Lung microvascular endothelial cell (primary cell): Measurements from ENCODE around the gene PLPP4. TPM values are rescaled to one million over a fixed set of nuclear protein-coding genes. Genes with fewer than 3 reads are reported as not detected.

ENCODE experiments used
- DNase-seq, 2 donors: peaks; one replicate each; pipeline versions ENCODE4 v3.0.0 to v3.0.0-alpha.2; 2010; ENCODE audit warnings: low read depth in 2 of 2
- total RNA-seq: library from RNA; depleted of rRNA; stranded (reverse); fragments of >200 nt; gene quantifications from 2 replicates; pipeline ENCODE4 v1.2.1, GENCODE V29; 2014

The PLPP4 gene
- total RNA-seq, 1 donor from 2014 or later, result 0.20 TPM

DNA sequence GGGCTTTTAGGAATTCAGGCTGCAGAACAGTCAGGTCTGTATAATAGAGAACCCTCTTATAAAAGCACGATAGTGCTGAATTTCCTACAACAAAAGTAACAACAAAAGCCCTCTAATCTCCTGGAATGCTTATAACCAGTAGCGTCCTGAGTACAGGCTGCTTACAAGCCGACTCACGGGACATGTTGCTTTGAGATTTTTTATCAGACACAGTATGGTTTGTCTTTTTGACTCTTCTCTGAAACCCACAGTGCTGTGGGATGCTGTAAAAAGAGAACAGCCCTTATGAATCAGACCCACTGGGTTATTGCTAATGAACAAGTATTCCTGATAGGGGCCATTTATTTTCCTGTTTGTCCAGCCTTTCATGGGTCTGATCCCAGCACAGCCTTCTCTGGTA lies 59.4 kb downstream of the PLPP4 start:
- DNase-seq, result no peak

DNA sequence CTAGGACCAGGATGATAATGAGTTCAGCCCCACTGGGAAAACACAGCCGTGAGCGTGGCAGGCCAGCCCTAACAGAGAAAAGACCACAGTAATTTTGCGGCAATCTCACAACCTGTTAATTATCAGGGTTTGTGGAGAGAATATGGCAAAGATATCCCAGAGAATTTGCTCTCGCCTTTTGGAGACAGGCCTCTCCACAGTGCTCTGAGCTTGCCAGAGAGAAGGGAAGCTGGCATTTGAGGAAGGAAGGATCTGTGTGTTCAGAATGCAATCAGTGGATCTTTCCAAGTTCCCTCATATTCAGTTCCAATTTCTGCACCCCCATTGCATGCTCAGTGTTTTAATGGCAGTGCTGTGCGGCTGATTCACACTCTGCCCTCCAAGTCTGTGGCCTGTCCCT lies 60.2 kb downstream of the PLPP4 start:
- DNase-seq, result no peak

DNA sequence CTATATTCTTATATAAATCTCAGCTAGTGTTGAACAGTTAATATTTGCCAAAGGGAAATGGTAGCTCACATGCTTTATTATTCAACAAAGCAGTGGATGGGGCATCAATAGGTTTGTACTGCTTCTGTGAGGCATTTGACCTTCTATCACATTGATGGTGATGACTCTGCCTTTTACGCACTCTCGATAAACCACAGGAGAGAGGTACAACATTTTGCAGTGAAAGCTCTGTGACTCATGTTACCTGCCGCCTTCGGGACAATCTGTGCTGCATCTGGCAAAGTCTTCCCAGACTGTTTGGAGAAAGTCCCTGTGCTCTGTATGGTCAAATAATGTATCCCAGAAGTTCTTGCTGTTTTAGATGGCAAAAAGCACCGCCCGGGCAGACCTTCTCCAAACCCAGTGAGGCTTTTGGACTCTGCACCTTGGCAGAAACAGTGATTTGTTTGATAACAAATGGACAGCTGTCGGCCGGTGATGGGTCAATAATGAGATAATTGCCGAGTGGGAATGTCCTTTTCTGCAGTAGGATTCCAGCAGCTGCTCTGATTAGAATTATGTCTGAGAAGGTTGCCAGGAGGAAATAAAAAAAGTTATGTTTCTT lies 61.0 kb downstream of the PLPP4 start:
- no peak for DNase-seq

DNA sequence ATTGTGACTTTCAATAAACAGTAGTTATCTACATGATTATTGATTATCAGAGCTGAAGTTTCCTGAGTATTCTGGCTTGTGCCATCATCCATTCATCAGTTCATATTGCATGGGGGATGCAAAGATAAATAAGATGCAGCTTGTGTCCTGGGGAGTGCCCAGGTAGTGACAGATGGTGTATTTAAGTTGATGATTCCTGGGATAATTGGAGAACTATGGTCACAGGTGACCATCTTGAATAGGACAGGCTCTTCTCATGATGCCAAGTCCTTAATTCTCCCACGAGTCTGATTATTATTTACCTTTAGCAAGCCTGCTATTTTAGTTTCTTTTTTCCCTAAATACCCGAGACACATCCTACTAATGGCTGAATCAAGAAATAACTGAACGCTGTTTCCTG lies 64.9 kb downstream of the PLPP4 start:
- DNase-seq, result no peak

DNA sequence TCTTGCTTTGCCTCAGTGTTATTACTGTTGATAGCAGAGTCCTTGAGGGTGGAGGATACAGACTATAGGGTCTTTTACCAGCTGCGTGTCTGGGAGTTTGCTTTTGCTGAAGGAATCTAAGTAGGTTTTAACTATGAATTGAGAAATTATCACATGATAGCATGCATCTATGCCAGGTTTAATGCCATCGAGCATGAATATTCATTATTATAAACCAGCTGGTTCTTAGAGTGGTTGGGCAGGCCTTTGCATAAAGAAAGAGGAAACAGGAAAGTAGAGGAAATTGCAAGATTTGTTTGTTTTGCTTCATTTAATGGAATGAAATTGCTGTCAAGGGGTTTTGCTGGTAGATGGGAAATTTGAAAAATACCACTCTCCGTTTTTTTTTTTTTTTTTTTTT lies 70.7 kb downstream of the PLPP4 start:
- DNase-seq, result no peak

DNA sequence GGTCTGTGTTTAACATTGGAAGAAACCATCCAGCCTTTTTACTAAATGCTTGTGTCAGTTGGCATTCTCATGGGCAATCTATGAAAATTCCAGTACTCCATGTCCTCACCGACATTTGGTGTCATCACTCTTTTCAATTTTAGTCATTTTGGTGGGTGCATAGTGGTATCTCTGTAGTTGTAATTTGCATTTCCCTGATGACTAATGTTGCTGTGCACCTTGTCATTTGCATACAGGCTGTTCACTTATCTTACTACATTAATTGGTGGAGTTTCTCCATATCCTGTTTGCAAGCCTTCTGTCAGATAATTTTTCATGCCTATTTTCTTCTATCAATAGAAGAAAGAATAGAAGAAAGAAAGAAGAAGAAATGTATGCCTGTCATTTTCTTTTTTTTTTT lies 73.7 kb downstream of the PLPP4 start:
- no peak for DNase-seq

DNA sequence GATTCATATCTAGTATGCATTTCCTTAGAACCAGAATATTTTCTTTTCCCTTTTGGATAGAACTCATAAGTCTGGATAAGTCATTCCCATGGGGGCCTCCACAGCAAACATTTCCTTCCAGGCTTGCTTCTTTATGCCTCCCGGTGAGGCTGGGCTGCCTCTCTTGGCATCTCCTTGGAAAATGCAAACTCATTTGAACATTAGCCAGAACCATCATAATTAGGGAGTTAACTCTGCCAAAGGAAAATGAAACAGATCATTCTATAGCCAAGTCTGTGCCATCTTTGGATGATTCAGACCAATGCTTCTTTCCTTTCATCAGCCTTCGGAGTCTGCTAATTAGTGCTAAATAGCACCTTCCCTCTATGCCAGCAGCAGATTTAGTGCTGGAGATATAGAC lies 81.1 kb downstream of the PLPP4 start:
- DNase-seq, result no peak

DNA sequence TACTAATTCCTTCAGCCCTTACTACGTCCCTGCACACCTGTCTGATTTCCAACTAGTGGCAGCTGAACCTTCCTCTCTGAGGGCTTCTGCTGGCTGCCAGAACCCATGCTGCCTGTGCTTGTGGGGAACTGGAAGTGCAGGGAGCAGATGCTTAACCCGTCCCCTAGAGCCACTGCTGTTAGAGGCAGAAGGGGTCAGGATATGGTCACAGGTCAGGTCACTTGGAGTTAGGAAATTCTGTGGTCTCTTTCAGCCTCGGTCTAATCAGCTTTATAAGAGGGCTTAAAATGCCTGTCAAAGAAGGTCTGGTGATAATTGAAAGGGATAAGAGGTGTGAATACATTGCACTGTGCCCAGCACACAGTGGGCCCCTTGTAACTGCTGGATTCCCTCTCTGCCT lies 82.0 kb downstream of the PLPP4 start:
- DNase-seq, result no peak

DNA sequence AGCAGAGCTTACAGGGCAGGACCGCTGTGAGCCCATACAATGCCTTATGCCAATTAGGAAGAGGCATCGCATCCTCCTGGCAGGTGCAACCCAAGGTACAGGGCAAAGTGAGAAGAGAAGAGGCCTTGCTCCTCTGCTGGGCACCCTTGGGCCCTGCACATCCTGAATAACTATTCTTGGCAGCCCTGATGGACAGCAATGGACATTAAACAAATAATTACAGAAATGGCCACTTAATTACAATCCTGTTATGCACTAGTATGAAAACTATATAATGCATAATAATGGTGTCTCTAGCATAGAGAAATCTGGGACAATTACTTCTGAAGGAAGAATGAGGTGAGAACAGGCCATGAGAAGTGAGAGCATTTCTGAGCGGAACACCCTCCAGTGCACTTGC lies 83.5 kb downstream of the PLPP4 start:
- no peak for DNase-seq

DNA sequence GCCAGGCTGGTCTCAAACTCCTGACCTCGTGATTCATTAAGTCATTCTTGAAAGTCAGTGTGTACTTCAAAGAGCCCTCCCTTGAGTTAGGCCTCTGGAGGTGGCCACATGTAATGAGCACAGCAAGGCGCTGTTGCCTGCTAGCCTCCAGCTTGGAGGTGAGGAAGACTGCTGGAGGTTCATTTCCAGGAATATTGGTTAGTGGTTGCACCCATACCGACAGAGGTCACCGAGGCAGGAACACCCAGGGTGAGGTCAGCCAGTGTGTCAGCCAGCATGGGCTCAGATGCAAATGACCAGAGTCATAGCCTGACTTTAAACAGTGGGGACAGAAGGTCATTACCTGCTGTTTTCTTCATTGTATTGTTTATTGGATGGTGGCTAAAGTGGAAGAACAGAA lies 85.0 kb downstream of the PLPP4 start:
- DNase-seq, result no peak

DNA sequence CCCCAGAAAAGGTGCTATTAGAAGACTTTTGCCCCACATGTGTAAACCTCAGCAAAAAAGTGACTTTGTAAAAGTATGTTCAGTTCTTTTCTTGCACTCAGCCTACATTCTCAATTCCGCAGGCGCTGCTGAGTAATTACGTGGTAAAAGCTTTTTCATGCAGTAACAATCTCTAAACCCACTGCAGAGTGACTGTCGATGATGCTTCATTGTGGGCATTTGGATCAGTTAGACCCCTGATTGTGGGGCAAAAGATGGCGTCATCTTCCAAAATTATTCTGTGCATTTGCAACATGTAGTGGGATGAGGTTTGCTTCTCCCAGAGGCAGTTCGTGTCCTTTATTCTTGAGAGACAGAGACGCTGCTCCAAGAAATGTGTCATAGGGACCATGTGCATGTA lies 85.6 kb downstream of the PLPP4 start:
- no peak for DNase-seq

DNA sequence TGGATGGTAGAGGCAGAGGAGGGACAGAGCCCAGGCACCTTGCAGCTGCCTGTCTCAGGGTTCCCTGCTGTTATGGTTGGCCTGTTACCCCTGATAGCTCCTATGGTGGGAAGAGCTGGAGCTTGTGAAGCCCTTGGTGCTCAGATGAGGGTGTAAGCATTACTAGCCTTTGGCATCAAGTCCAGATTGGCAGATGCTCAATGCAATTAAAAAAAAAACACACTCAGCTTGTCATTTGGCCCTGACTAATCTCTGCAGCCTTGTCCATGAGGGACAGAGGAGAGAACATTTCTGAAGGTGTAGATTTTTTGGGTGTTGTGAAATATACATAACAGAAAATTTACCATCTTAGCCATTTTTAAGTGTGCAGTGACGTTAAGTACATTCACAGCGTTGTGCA lies 86.3 kb downstream of the PLPP4 start:
- DNase-seq, result no peak

DNA sequence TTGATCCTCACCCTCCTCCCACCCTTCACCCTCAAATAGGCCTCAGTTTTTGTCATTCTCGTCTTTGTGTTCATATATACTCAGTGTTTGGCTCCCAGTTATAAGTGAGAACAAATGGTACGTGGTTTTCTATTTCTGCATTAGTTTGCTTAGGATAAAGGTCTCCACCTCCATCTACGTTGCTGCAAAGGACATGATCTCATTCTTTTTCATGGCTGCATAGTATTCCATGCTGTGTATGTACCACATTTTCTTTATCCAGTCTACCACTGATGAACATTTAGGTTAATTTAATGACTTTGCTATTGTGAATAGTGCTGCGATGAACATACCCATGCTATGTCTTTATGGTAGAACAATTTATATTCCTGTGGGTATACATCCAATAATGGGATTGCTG lies 91.2 kb downstream of the PLPP4 start:
- DNase-seq, result no peak

DNA sequence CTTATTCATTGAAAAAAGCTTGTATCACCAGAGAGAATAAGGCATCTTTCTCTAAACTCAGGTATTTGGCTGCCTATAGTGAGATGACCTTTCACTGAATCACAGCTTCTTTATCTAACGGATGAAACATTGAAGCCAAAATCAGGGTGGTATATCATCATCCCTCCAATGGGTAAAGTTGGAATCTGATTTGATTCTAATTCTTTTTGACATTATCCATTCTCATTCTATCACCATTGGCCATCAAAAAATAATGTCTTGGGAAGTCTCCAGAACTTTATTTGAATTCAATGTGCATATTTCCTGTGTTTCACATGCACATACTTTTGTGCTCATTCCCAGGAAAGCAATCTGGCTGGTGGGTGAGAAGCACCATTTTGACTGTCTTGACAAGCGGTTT lies 95.2 kb downstream of the PLPP4 start:
- DNase-seq, result no peak

DNA sequence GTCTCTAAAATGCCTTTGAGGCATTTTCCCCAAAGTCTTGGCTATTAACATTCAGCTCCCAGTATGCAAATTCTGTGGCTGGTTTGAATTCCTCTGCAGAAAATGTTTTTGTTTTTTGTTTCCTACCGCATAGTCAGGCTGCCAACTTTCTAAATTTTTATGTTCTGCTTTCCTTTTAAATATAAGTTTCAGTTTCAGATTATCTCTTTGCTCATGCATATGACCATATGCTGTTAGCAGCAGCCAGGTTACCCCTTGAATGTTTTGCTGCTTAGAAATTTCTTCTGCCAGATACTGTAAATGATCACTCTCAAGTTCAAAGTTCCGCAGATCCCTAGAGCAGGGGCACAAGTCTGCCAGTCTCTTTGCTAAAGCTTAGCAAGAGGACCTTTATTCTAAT lies 96.9 kb downstream of the PLPP4 start:
- no peak for DNase-seq

DNA sequence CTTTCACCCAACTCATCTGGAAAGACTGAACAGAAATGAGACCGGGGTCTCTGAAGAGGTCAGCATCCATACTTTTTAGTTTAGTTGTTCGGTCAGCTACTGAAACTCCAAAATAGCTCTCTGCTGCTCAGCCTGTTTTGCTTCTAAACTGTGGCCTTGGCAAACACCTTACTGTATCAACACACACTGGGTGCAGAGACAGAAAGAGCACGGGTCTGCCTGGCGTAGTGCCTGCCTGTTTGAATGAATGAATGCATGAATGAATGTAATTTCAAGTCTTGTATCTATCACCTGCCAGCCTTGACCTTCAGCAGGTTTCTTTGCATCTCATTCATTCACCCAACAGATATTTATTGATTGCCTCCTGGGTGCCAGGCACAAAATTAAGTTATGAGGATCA lies 98.4 kb downstream of the PLPP4 start:
- no peak for DNase-seq

DNA sequence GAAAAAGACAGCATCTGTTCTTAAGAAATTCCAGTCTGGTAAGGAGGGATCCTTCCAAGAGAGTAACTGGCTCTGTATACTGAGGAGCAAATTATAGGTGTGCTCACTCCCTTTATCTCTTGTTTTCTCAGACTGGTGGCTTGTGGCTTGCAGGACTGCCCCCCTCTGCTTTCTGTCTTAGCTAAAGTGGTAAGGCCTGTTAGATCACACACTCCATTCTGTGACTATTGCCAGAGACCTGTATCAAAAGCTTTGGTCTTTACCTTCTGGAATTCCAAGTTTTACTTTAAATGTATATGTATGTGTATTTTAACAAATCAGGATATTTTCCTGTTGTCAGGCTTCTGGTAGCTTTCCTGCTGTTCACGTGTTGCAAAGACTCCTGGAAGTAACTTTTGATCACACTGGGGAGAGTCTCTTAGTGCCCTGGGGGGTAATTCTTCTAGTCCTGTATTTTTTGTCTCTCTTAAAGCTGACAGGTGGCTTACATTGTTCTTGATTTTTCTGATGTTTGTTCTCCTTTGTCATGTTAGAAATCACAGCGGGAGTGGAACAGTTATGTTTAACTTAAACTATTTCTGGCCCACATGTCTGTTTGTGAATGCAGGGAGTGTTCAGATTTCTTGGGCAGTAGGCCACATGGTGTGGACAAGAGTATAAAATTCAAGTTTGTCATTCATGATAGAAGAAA lies 99.0 kb downstream of the PLPP4 start:
- no peak for DNase-seq

DNA sequence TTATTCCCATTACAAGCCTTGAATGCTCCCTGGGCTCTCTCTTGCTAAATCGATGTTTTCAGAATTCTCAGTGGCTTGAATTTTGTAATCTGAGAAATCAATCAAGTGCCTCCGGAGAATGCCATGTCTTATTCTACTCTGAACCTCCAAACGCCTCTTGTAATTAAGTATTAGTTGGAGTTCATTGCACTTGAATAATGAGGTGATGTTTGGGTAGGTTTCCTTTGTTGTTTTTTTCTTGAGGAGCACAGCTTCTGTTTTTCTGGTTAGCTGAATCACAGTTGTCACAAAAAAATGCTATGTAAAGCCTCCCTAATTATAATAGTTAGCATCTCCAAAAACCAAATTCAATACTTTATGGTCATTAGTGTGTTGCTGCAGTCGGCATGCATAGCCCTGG lies 100.3 kb downstream of the PLPP4 start:
- DNase-seq, result no peak

DNA sequence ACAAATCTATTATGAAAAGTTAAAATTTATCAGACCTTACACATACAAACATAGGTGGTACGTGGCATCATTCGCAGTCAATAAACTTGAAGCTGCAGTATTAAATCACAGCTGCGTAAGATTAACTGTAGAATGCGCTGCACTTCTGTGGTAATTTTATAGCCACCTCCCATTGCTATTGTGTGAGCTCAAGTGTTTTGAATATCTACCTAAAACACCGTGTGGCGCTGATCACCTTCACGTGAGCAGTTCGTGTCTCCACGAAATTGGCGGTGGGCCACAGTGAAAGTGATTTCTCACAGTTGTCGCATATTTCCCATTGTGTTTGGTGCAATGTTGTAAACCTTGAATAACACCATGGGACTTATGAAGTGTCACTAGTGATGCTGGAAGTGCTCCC lies 102.8 kb downstream of the PLPP4 start:
- DNase-seq, result no peak

DNA sequence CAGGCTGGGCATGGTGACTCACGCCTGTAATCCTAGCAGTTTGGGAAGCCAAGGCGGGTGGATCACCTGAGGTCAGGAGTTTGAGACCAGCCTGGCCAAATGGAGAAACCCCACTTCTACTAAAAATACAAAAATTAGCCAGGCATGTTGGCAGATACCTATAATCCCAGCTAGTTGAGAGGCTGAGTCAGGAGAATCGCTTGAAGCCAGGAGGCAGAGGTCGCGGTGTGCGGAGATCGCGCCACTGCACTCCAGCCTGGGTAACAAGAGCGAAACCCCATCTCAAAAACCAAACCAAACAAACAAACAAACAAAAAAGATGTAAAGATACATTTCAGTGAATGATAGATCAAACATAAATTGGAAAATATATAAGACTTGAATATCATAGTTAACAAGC lies 105.9 kb downstream of the PLPP4 start:
- no peak for DNase-seq

DNA sequence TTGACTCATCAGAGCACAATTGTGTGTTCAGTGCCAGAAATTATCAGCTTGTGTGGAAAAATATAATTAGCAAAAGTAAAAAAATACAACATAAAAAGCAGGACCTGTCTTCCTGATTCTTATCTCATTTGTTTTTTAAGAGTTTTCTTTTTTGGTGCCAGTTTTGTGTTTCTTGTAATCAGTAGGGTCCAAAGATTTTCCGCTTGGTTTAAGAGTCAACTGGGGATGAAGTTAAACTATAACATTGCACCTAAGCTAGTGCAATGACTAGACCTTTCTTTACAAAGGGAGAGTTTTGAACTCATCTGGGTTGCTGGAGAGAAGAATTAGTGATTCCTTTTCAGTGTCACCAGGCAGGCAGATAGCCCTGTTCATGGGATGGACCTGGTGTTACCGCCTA lies 113.4 kb downstream of the PLPP4 start:
- DNase-seq, result no peak

DNA sequence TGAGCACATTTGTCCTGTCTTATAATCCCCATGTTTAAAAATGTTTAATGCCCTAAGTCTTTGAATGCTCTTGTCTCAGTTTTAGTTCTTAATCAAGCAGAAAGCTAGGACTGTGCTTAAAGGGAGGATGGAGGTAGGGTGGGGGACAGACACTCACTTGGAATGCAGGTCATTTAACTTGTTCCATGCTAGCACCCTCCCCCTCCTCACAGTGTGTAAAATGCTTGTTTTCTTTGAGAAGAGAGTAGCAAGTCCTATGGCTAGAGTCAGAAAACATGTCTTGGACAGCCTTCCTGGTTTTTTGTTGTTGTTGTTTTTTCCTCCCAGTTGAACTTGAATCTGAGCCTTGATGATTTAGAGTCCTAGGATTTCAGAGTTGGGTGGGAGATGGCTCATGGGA lies 114.2 kb downstream of the PLPP4 start:
- DNase-seq, result no peak

DNA sequence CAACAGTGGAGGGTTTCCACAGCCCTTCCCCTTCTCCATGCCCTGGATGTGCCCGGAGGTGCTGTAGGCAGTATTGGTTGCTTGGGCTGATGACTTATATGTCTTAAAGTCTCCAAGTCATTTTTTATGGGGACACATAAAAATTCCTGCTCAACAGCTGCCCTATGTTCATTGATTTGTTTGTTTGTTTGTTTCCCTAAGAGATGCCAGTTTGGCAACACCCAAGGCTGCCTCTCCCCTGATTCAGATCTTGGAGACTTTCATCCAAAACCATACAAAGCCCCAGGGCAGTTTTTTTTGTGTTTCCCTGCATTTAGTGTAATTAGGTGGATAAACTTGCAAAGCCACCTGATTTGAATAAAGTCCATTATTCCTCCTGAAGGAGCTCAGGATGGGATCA lies 115.3 kb downstream of the PLPP4 start:
- DNase-seq, result no peak

DNA sequence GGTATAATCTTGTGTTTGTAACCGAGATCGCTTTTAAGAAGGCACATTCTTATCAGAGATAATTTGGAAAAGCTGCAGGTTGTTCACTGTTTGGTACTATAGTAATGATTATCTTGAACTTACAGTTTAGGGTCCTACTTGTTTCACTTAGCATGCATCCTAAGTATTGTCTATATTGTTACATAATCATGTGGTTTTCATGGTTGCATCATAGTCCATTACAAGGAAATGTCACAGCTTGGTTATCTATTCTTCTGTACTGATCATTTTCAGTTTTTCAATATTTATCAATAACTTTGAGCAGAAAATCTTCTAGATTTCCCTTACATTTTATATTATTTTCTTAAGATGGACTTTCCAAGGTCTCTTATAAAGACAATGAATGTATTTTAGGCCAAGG lies 116.3 kb downstream of the PLPP4 start:
- DNase-seq, result no peak
